ENCODE data around the gene TECR. TPM values are rescaled to one million over a fixed set of nuclear protein-coding genes. Genes with fewer than 3 reads are reported as not detected.

TECR gene
- total and polyA plus RNA-seq, 2 of the 4 experiments (the other 2 are of a cell fraction): 46.2 to 81.2 TPM

GRCh38 chr19:14561847-14562351 lies 32.5 kb downstream of the TECR start:
- H3K4me2 ChIP-seq (ENCODE audit: low read depth, low read length): no peak overlapping the region
- CTCF ChIA-PET: interaction anchor here (1.3 kb wide), 1 partner anchor 10 kb away, joined by 4 read pairs; the partner anchor contains the start of gene NDUFB7

More at GRCh38 chr19:14561847-14562351, 32.5 kb downstream of the TECR start:
- TF ChIP-seq BHLHE40 (IDR thresholded peaks at IDR 0.05; ENCODE audit: low read depth, low read length) (no peak), RCOR1 (IDR thresholded peaks at IDR 0.05; ENCODE audit: insufficient replicate concordance, low read length) (no peak), FOS (IDR thresholded peaks at IDR 0.05; ENCODE audit: low read depth, low read length) (no peak), POLR2A (IDR thresholded peaks at IDR 0.05; ENCODE audit: low read depth, low read length) (no peak), RAD21 (IDR thresholded peaks at IDR 0.05; ENCODE audit: low read length) (no peak), MAFK (IDR thresholded peaks at IDR 0.05; ENCODE audit: low read depth, low read length) (no peak), CTCF (conservative IDR thresholded peaks at IDR 0.05; ENCODE audit: low read depth, low read length) (no peak), SMC3 (IDR thresholded peaks at IDR 0.05; ENCODE audit: low read depth, low read length) (no peak), MAZ (IDR thresholded peaks at IDR 0.05; ENCODE audit: borderline replicate concordance, low read depth, low read length) (no peak), CHD1 (IDR thresholded peaks at IDR 0.05; ENCODE audit: low read depth, low read length) (no peak), ELK1 (IDR thresholded peaks at IDR 0.05; ENCODE audit: borderline replicate concordance, low read depth, low read length) (no peak), NFE2L2 (IDR thresholded peaks at IDR 0.05; ENCODE audit: low read depth, low read length) (no peak), MXI1 (IDR thresholded peaks at IDR 0.05; ENCODE audit: borderline replicate concordance, low read depth, low read length) (no peak), CEBPB (IDR thresholded peaks at IDR 0.05; ENCODE audit: low read depth, low read length) (no peak)
- Histone ChIP-seq H3K23ac (ENCODE audit: low read depth, low read length) (peak overlapping the region; percentile 49; the same call in 1 of the 2 replicates), H4K5ac (ENCODE audit: low read depth, low read length) (no peak overlapping the region), H2AK5ac (ENCODE audit: low read depth, low read length) (no peak overlapping the region), H3K36me3 (ENCODE audit: control insufficient read depth, insufficient read depth, low read length) (peaks cover 10% of the 10 kb centered on the region; the same call in 1 of the 2 replicates), H2BK15ac (ENCODE audit: low read depth, low read length) (no peak overlapping the region), H2BK120ac (ENCODE audit: low read depth, low read length) (no peak overlapping the region), H3K9me3 (ENCODE audit: control insufficient read depth, insufficient read depth, low read length) (no peaks in the 10 kb centered on the region), H4K8ac (ENCODE audit: low read depth in 2 of 2, low read length in 2 of 2) (peak overlapping the region; percentile 55 to 64; a peak in 2 of 4 replicates), H2BK20ac (ENCODE audit: low read depth, low read length) (no peak overlapping the region), H2AK9ac (replicated peaks; ENCODE audit: low read depth, low read length, poor library complexity) (peak overlapping the region; percentile 37), H3K56ac (ENCODE audit: extremely low read depth, insufficient read depth, low read length) (no peak overlapping the region), H3K27ac (ENCODE audit: insufficient read depth, low read length) (0 out of 2 replicates have a peak overlapping the region, but pooled peaks have one; percentile 15), H3K27me3 (ENCODE audit: control insufficient read depth, insufficient read depth, low read length) (no peaks in the 10 kb centered on the region), H3K4me3 (ENCODE audit: insufficient read depth, low read depth, low read length) (no peak overlapping the region), H3K4ac (ENCODE audit: low read depth, low read length) (peak overlapping the region; percentile 43; the same call in 1 of the 2 replicates), H3K14ac (replicated peaks; ENCODE audit: low read depth, low read length) (no peak overlapping the region), H3K18ac (ENCODE audit: low read depth, low read length) (no peak overlapping the region), H3K9me1 (ENCODE audit: insufficient read depth, low read length) (no peaks in the 10 kb centered on the region; the same call in 1 of the 2 replicates), H4K20me1 (ENCODE audit: insufficient read depth, low read length) (0 out of 2 replicates have a peak, but pooled peaks cover under 1% of the 10 kb centered on the region), H3K4me1 (ENCODE audit: control insufficient read depth, insufficient read depth, low read length) (peaks cover 5% of the 10 kb centered on the region; the same call in 1 of the 2 replicates), H4K91ac (ENCODE audit: insufficient read depth, low read depth, low read length) (no peak overlapping the region), H3K79me1 (ENCODE audit: low read depth in 1 of 2, low read length in 2 of 2) (peaks cover 10 to 26% of the 10 kb centered on the region in 2 experiments), H3K9ac (ENCODE audit: low read depth, low read length) (no peak overlapping the region; the same call in 1 of the 2 replicates), H2AFZ (replicated peaks; ENCODE audit: low read length, poor library complexity) (peak overlapping the region; percentile 71), H2BK5ac (ENCODE audit: low read depth, low read length, poor library complexity, severe bottlenecking) (no peak overlapping the region)
- intact Hi-C loops (cut with micrococcal nuclease) (no loop called here), in situ Hi-C loops (cut with MboI; ENCODE audit: low sequenced_read_pairs) (loop anchor here (25.0 kb wide), 1 partner anchor 875 kb away; the partner anchor contains the start of gene WIZ), dilution Hi-C loops (cut with HindIII; ENCODE audit: low sequenced_read_pairs, unreplicated experiment) (no loop called here)
- ATAC-seq (ENCODE audit: low read depth) (peak; percentile 61), DNase-seq (peak; percentile 19)
- 68% methylated on average over 11 of the region's 22 CpGs; no CpG with 5 or more reads in 1 of the 2 experiments for WGBS, 2 experiments (ENCODE audit: extremely low coverage in 2 of 2, insufficient read length in 1 of 2)
- POLR2A ChIA-PET (ENCODE audit: unreplicated experiment): no interaction called here
- BruUV-seq (replicated peaks): no TSS peak

Measured in IMR-90 (cell line).